Activated B cell treated with CpG ODN at 0.5 μM for 24 hours (primary cell): ENCODE results near the gene EPB41L2. TPM values are rescaled to one million over a fixed set of nuclear protein-coding genes. Genes with fewer than 3 reads are reported as not detected.

Source experiments
- ATAC-seq: fragments of 200-7000 bp; cut with Tn5 transposase; one replicate; pipeline ENCODE4 v1.10.0; 2021; ENCODE audit warnings: low read depth, mild to moderate bottlenecking, moderate library complexity
- CTCF ChIA-PET: fragments of 350-600 bp; sonication (Branson Sonifier 250); formaldehyde crosslinking; loops from one replicate; lab custom pipeline; 2021; ENCODE audit warnings: antibody characterized with exemption; lab: Charles Lee
- POLR2A ChIA-PET: fragments of 350-600 bp; sonication (Branson Sonifier 250); formaldehyde crosslinking; loops from one replicate; lab custom pipeline; 2021; ENCODE audit warnings: antibody characterized with exemption; lab: Charles Lee
- DNase-seq: peaks from one replicate; pipeline ENCODE4 v3.0.0; 2022
- H3K27ac Mint-ChIP-seq: one replicate; pipeline ENCODE4 v1.8.0; 2020; ENCODE audit warnings: mixed read lengths
- H3K27me3 Mint-ChIP-seq: one replicate; pipeline ENCODE4 v1.8.0; 2021; ENCODE audit warnings: mixed read lengths
- H3K36me3 Mint-ChIP-seq: one replicate; pipeline ENCODE4 v1.8.0; 2021; ENCODE audit warnings: low read depth, mixed read lengths
- H3K4me1 Mint-ChIP-seq: one replicate; pipeline ENCODE4 v1.8.0; 2021; ENCODE audit warnings: mixed read lengths
- H3K4me3 Mint-ChIP-seq: one replicate; pipeline ENCODE4 v1.8.0; 2020; ENCODE audit warnings: mild to moderate bottlenecking, mixed read lengths
- H3K9me3 Mint-ChIP-seq: one replicate; pipeline ENCODE4 v1.8.0; 2020; ENCODE audit warnings: mixed read lengths
- CTCF ChIP-seq: fragments of 200-600 bp; IDR thresholded peaks from one replicate; pipeline ENCODE4 v1.8.0; 2022; ENCODE audit warnings: antibody characterized with exemption, mild to moderate bottlenecking
- intact Hi-C: fragments of 100-400 bp; cut with micrococcal nuclease; formaldehyde crosslinking; loops from one replicate; pipeline ENCODE4 v1.15.1; 2024
- total RNA-seq: library from RNA; stranded (reverse); gene quantifications from 2 replicates; pipeline ENCODE4 v1.2.3, GENCODE V29; 2022

The EPB41L2 gene
- total RNA-seq, 1 donor from 2014 or later = 62.8 TPM

GRCh38 chr6:131023834-131024504 is 39.1 kb downstream of the EPB41L2 start:
- H3K4me3 Mint-ChIP-seq = no peak overlapping the region
- no peak for ATAC-seq
- POLR2A ChIA-PET = no interaction called here
- no peak overlapping the region for H3K27ac Mint-ChIP-seq
- H3K9me3 Mint-ChIP-seq = no peaks in the 10 kb centered on the region
- no peak for DNase-seq
- TF ChIP-seq CTCF = no peak
- peaks cover 15% of the 10 kb centered on the region for H3K4me1 Mint-ChIP-seq
- CTCF ChIA-PET = no interaction called here
- no peaks in the 10 kb centered on the region for H3K36me3 Mint-ChIP-seq
- intact Hi-C loops = no loop called here
- no peaks in the 10 kb centered on the region for H3K27me3 Mint-ChIP-seq

GRCh38 chr6:131022691-131023090 is 40.4 kb downstream of the EPB41L2 start:
- Mint-ChIP-seq H3K27me3 (no peaks in the 10 kb centered on the region), H3K9me3 (no peaks in the 10 kb centered on the region), H3K27ac (no peak overlapping the region), H3K4me3 (no peak overlapping the region), H3K36me3 (no peaks in the 10 kb centered on the region), H3K4me1 (peaks cover 15% of the 10 kb centered on the region)
- ChIA-PET POLR2A (no interaction called here), CTCF (no interaction called here)
- intact Hi-C loops = no loop called here
- ATAC-seq (no peak), DNase-seq (no peak)
- TF ChIP-seq CTCF = no peak

GRCh38 chr6:131017962-131018361 is 45.1 kb downstream of the EPB41L2 start:
- Mint-ChIP-seq H3K4me3 (no peak overlapping the region), H3K27me3 (no peaks in the 10 kb centered on the region), H3K27ac (no peak overlapping the region), H3K36me3 (no peaks in the 10 kb centered on the region), H3K9me3 (no peaks in the 10 kb centered on the region), H3K4me1 (peaks cover 14% of the 10 kb centered on the region)
- POLR2A ChIA-PET = no interaction called here
- intact Hi-C loops = no loop called here
- no peak for DNase-seq
- TF ChIP-seq CTCF = no peak
- ATAC-seq = no peak
- CTCF ChIA-PET = no interaction called here

- no peak for ATAC-seq
- Mint-ChIP-seq H3K36me3 (peaks cover 3% of the 10 kb centered on the region), H3K27me3 (no peaks in the 10 kb centered on the region), H3K4me1 (peaks cover 16% of the 10 kb centered on the region), H3K27ac (no peak overlapping the region), H3K4me3 (no peak overlapping the region), H3K9me3 (no peaks in the 10 kb centered on the region)
- ChIA-PET POLR2A (no interaction called here), CTCF (no interaction called here)
- no peak for TF ChIP-seq CTCF
- DNase-seq = no peak
- intact Hi-C loops = no loop called here
These were observed 47.3 kb downstream of the EPB41L2 start for GRCh38 chr6:131015630-131016263.

GRCh38 chr6:131015025-131015591 is 47.9 kb downstream of the EPB41L2 start:
- ATAC-seq = no peak
- no peak for TF ChIP-seq CTCF
- no peak for DNase-seq
- intact Hi-C loops = no loop called here
- H3K27ac Mint-ChIP-seq = no peak overlapping the region
- no peaks in the 10 kb centered on the region for H3K9me3 Mint-ChIP-seq
- POLR2A ChIA-PET = no interaction called here
- peaks cover 16% of the 10 kb centered on the region for H3K4me1 Mint-ChIP-seq
- no peaks in the 10 kb centered on the region for H3K27me3 Mint-ChIP-seq
- CTCF ChIA-PET = no interaction called here
- peaks cover 3% of the 10 kb centered on the region for H3K36me3 Mint-ChIP-seq
- no peak overlapping the region for H3K4me3 Mint-ChIP-seq
